HFF-Myc (cell line): ENCODE results near the gene TOGARAM2.

Source experiments
- DNase-seq: peaks from one replicate; pipeline ENCODE4 v3.0.0-alpha.2; 2011; ENCODE audit warnings: low read depth; ENCODE audit errors: extremely low read depth
- H3K4me3 ChIP-seq: replicated peaks from 2 replicates; pipeline ENCODE4 v1.5.1; 2011; ENCODE audit warnings: low read depth, mild to moderate bottlenecking, control low read depth, low read length
- TF ChIP-seq, protein P1 (sequence below): IDR thresholded peaks from 2 replicates; pipeline ENCODE4 v1.5.1; 2012; ENCODE audit warnings: mild to moderate bottlenecking, low read depth, low read length, control low read depth; ENCODE audit errors: missing control alignments

Gene TOGARAM2

GRCh38 chr2:29050591-29050990 lies 69.5 kb downstream of the TOGARAM2 start:
- H3K4me3 ChIP-seq = no peak overlapping the region
- no peak for DNase-seq
- TF ChIP-seq, protein P1, sequence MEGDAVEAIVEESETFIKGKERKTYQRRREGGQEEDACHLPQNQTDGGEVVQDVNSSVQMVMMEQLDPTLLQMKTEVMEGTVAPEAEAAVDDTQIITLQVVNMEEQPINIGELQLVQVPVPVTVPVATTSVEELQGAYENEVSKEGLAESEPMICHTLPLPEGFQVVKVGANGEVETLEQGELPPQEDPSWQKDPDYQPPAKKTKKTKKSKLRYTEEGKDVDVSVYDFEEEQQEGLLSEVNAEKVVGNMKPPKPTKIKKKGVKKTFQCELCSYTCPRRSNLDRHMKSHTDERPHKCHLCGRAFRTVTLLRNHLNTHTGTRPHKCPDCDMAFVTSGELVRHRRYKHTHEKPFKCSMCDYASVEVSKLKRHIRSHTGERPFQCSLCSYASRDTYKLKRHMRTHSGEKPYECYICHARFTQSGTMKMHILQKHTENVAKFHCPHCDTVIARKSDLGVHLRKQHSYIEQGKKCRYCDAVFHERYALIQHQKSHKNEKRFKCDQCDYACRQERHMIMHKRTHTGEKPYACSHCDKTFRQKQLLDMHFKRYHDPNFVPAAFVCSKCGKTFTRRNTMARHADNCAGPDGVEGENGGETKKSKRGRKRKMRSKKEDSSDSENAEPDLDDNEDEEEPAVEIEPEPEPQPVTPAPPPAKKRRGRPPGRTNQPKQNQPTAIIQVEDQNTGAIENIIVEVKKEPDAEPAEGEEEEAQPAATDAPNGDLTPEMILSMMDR = no peak

- no peak overlapping the region for H3K4me3 ChIP-seq
- DNase-seq = no peak
- TF ChIP-seq, protein P1 = no peak
Measured at GRCh38 chr2:29051730-29052129, 70.6 kb downstream of the TOGARAM2 start.

- TF ChIP-seq, protein P1 = no peak
- no peak overlapping the region for H3K4me3 ChIP-seq
- DNase-seq = no peak
Measured at GRCh38 chr2:29052807-29053206, 71.7 kb downstream of the TOGARAM2 start.

GRCh38 chr2:29053223-29053622 lies 72.1 kb downstream of the TOGARAM2 start:
- TF ChIP-seq, protein P1 = no peak
- no peak for DNase-seq
- no peak overlapping the region for H3K4me3 ChIP-seq

DNA sequence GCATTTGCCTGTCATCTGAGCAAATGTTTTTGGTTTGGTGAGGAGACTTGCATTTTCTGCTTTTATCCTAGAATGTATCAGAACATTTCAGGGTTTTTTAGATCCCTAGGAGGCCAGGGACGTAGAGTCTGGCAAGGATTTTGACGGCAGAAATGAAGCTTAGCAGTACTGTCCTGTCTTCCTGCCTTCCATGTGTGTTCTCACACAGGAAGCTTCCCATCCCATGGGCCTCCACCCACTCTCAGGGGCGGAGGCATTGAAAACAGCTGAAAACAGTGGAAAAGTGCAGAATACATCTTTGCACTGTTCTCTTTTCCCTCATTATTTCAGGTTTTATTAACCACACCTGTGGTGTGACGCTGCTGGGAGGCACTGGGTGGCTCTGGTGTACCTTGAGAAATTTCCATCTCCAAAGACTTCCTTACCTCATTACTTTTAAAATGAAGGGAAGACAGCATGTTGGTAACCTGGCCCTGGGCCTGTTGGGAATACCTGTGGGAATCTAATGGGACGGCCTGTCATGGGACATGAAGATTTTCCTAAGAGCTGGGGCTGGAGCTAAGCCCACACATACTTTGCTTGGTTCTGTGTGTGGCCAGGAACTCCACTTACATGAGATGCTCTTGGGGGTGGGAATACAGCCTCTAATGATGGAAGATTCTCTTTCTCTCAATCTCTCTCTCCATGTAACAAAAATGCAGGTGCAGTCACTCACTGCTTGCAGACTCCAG lies 72.7 kb downstream of the TOGARAM2 start:
- DNase-seq = no peak
- TF ChIP-seq, protein P1 = no peak
- no peak overlapping the region for H3K4me3 ChIP-seq

- TF ChIP-seq, protein P1 = no peak
- H3K4me3 ChIP-seq = no peak overlapping the region
- no peak for DNase-seq
Measured at GRCh38 chr2:29054430-29054829, 73.3 kb downstream of the TOGARAM2 start.

DNA sequence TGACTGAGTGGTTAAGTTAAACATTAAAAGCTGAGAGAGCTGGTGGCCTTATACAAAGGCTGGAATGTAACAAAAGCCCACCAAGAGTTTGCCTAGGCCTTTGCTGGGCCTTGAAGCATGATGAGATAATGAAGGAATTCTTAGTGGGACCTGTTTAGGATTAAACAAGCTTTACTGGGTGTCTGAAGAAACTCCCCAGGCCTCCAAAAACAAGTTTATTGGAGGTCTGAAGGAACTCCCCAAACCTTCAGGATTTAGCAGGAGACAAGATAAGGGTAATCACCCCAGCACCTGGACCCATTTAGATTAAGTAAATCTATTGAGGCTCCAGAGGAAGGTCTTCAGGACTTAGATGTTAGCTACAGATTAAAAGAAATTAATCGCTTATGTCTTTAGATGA lies 74.5 kb downstream of the TOGARAM2 start:
- DNase-seq = no peak
- no peak overlapping the region for H3K4me3 ChIP-seq
- TF ChIP-seq, protein P1 = no peak
